Activated B cell treated with CpG ODN at 0.5 μM for 24 hours (primary cell): Measurements from ENCODE around the gene ENPP5. TPM values are rescaled to one million over a fixed set of nuclear protein-coding genes. Genes with fewer than 3 reads are reported as not detected.
A peak's percentile ranks its signal among the peaks of the same experiment; 100 is the strongest.
"Not testable (repeated sequence)": the region's sequence is repeated elsewhere in the genome, so short reads cannot be mapped to it uniquely, and the experiment has no call there.

ENCODE experiments used
- ATAC-seq: fragments of 200-7000 bp; cut with Tn5 transposase; one replicate; pipeline ENCODE4 v1.10.0; 2021; ENCODE audit warnings: low read depth, mild to moderate bottlenecking, moderate library complexity
- CTCF ChIA-PET: fragments of 350-600 bp; sonication (Branson Sonifier 250); formaldehyde crosslinking; loops from one replicate; lab custom pipeline; 2021; ENCODE audit warnings: antibody characterized with exemption; lab: Charles Lee
- POLR2A ChIA-PET: fragments of 350-600 bp; sonication (Branson Sonifier 250); formaldehyde crosslinking; loops from one replicate; lab custom pipeline; 2021; ENCODE audit warnings: antibody characterized with exemption; lab: Charles Lee
- DNase-seq: peaks from one replicate; pipeline ENCODE4 v3.0.0; 2022
- H3K27ac Mint-ChIP-seq: one replicate; pipeline ENCODE4 v1.8.0; 2020; ENCODE audit warnings: mixed read lengths
- H3K27me3 Mint-ChIP-seq: one replicate; pipeline ENCODE4 v1.8.0; 2021; ENCODE audit warnings: mixed read lengths
- H3K36me3 Mint-ChIP-seq: one replicate; pipeline ENCODE4 v1.8.0; 2021; ENCODE audit warnings: low read depth, mixed read lengths
- H3K4me1 Mint-ChIP-seq: one replicate; pipeline ENCODE4 v1.8.0; 2021; ENCODE audit warnings: mixed read lengths
- H3K4me3 Mint-ChIP-seq: one replicate; pipeline ENCODE4 v1.8.0; 2020; ENCODE audit warnings: mild to moderate bottlenecking, mixed read lengths
- H3K9me3 Mint-ChIP-seq: one replicate; pipeline ENCODE4 v1.8.0; 2020; ENCODE audit warnings: mixed read lengths
- intact Hi-C: fragments of 100-400 bp; cut with micrococcal nuclease; formaldehyde crosslinking; loops from one replicate; pipeline ENCODE4 v1.15.1; 2024
- total RNA-seq: library from RNA; stranded (reverse); gene quantifications from 2 replicates; pipeline ENCODE4 v1.2.3, GENCODE V29; 2022
- TF ChIP-seq, protein P1 (sequence below): fragments of 200-600 bp; IDR thresholded peaks from one replicate; pipeline ENCODE4 v1.8.0; 2022; ENCODE audit warnings: antibody characterized with exemption, mild to moderate bottlenecking

The ENPP5 gene
- total RNA-seq, 1 donor from 2014 or later: 0.71 TPM

DNA sequence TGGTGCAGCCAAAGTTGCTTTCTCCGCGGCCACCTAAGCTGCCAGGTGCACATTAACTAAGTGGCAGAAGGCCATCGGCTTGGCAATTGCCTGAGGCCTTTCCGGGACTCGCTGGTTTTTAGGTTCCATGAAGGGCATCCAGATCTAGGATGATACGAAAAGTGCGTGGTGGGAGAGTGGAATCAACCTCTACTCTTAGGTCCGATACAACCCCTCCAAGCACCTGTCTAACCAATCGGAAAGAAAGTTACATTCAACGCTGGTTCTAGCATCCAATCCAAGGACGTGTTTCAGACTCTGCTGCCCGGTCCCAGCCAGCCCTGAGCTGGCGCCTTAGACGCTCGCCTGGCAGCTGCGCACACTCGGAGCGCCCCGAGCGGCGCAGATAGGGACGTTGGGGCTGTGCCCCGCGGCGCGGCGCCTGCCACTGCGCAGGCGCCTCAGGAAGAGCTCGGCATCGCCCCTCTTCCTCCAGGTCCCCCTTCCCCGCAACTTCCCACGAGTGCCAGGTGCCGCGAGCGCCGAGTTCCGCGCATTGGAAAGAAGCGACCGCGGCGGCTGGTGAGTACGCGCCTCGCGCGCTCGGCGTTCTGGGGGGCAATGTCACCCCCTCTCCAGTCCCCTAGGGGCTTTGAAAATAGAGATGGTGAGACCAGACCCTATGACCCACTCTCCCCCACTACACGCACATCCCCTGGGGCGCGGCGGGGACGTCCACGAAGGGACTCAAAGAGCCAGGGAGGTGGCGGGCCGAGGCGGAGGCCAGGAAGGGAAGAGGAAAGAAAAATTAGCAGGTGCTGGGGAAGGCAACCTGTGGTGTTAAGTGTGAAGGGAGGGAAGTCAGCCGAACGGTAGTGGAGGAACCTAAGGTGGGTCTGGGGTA, 40.9 kb downstream of the ENPP5 start, which contains the start of gene ENPP4:
Gene ENPP4, plus strand, starts transcription at position 361 of the 883 bp plus-strand sequence. CDS start 9,595 bp downstream, outside the sequence.
- no peaks in the 10 kb centered on the region for H3K9me3 Mint-ChIP-seq
- H3K27ac Mint-ChIP-seq: peak within 1 kb of the TSS; percentile 87
- intact Hi-C loops: loop anchor here (1.0 to 5.0 kb wide), 10 partner anchors 8 to 1113 kb away; partner anchors contain the start of genes CYP39A1, ENPP5 and SLC25A27
- POLR2A ChIA-PET: interaction anchor here (0.5 to 3.6 kb wide), 13 partner anchors 9 to 1882 kb away, joined by 3 to 49 read pairs (median 4); partner anchors contain the start of genes CDC5L and SUPT3H
- CTCF ChIA-PET: interaction anchor here (1.1 to 2.4 kb wide), 4 partner anchors 9 to 281 kb away, joined by 4 to 17 read pairs (median 10); no protein-coding TSS in a partner anchor
- no peaks in the 10 kb centered on the region for H3K27me3 Mint-ChIP-seq
- DNase-seq (peak; percentile 76), ATAC-seq (peak; percentile 99)
- peaks cover 48% of the 10 kb centered on the region for H3K4me1 Mint-ChIP-seq
- TF ChIP-seq, protein P1, sequence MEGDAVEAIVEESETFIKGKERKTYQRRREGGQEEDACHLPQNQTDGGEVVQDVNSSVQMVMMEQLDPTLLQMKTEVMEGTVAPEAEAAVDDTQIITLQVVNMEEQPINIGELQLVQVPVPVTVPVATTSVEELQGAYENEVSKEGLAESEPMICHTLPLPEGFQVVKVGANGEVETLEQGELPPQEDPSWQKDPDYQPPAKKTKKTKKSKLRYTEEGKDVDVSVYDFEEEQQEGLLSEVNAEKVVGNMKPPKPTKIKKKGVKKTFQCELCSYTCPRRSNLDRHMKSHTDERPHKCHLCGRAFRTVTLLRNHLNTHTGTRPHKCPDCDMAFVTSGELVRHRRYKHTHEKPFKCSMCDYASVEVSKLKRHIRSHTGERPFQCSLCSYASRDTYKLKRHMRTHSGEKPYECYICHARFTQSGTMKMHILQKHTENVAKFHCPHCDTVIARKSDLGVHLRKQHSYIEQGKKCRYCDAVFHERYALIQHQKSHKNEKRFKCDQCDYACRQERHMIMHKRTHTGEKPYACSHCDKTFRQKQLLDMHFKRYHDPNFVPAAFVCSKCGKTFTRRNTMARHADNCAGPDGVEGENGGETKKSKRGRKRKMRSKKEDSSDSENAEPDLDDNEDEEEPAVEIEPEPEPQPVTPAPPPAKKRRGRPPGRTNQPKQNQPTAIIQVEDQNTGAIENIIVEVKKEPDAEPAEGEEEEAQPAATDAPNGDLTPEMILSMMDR: no peak
- peak within 1 kb of the TSS; percentile 95 for H3K4me3 Mint-ChIP-seq
- H3K36me3 Mint-ChIP-seq: peaks cover 12% of the 10 kb centered on the region

DNA sequence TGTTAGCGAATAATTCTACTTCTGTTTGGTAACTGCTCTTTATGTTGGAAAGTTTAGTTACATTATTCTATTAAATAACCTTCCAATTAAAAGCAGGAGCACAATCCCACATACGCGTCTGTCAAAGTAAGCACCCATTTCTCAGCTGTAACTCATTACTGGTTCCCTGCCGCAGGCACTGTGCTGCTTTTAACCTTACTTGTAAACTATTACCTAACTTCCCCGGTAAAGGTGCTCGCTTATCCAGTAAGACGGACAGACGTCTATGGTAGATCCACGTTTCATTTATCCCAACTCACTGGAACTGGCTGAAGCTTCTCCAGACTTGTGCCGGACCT, 41.5 kb downstream of the ENPP5 start:
- TF ChIP-seq, protein P1: no peak
- peak overlapping the region; percentile 95 for H3K4me3 Mint-ChIP-seq
- ChIA-PET CTCF (interaction anchor here (1.1 to 2.4 kb wide), 4 partner anchors 10 to 281 kb away, joined by 4 to 17 read pairs (median 10); no protein-coding TSS in a partner anchor), POLR2A (interaction anchor here (0.5 to 3.6 kb wide), 7 partner anchors 9 to 1882 kb away, joined by 3 to 49 read pairs (median 6); partner anchors contain the start of genes CDC5L and SUPT3H)
- intact Hi-C loops: loop anchor here (1.0 to 5.0 kb wide), 6 partner anchors 38 to 750 kb away; partner anchors contain the start of genes CYP39A1, ENPP5 and SLC25A27
- DNase-seq (no peak), ATAC-seq (no peak)
- H3K27ac Mint-ChIP-seq: peak overlapping the region; percentile 87
- no peaks in the 10 kb centered on the region for H3K27me3 Mint-ChIP-seq
- H3K9me3 Mint-ChIP-seq: no peaks in the 10 kb centered on the region
- H3K36me3 Mint-ChIP-seq: peaks cover 11% of the 10 kb centered on the region
- peaks cover 45% of the 10 kb centered on the region for H3K4me1 Mint-ChIP-seq

DNA sequence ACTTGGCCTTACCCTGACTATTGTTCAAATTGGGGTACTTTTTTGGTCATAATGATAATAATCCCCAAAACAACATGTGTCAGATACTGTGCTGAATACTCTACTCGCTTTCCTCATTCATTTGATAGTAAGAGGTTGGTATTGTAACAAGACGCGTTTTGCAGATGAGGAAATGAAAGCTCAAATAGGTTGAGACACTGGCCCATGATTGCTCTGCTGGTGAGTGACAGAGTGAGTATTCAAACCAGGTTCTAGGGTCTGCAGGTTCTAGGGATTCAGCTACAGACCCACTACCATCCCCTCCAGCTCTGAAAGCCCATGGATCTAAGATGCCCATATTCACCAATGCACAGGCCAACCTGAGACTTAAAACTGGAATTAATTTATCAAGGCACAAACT, 42.3 kb downstream of the ENPP5 start:
- DNase-seq (no peak), ATAC-seq (no peak)
- Mint-ChIP-seq H3K4me1 (peaks cover 40% of the 10 kb centered on the region), H3K27me3 (no peaks in the 10 kb centered on the region), H3K9me3 (no peaks in the 10 kb centered on the region), H3K36me3 (peaks cover 10% of the 10 kb centered on the region), H3K4me3 (peak overlapping the region; percentile 95), H3K27ac (peak overlapping the region; percentile 74)
- TF ChIP-seq, protein P1: no peak
- intact Hi-C loops: loop anchor here (2.0 to 5.0 kb wide), 5 partner anchors 38 to 750 kb away; partner anchors contain the start of genes CYP39A1, ENPP5 and SLC25A27
- ChIA-PET CTCF (interaction anchor here (1.0 to 2.4 kb wide), 4 partner anchors 38 to 282 kb away, joined by 3 to 17 read pairs (median 10); no protein-coding TSS in a partner anchor), POLR2A (interaction anchor here (0.6 to 3.6 kb wide), 3 partner anchors 76 to 96 kb away, joined by 3 to 49 read pairs (median 3); no protein-coding TSS in a partner anchor)

DNA sequence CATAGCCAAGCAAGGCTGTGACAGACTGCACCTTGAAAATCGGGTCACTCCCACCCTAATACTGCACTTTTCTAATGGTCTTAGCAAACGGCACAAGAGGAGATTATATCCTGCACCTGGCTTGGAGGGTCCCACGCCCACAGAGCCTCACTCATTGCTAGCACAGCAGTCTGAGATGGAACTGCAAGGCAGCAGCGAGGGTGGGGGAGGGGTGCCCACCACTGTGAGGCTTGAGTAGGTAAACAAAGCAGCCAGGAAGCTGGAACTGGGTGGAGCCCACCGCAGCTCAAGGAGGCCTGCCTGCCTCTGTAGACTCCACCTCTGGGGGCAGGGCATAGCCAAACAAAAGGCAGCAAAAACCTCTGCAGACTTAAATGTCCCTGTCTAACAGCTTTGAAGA, 51.1 kb downstream of the ENPP5 start:
- H3K27ac Mint-ChIP-seq, CTCF ChIA-PET, intact Hi-C loops: not testable (repeated sequence)

DNA sequence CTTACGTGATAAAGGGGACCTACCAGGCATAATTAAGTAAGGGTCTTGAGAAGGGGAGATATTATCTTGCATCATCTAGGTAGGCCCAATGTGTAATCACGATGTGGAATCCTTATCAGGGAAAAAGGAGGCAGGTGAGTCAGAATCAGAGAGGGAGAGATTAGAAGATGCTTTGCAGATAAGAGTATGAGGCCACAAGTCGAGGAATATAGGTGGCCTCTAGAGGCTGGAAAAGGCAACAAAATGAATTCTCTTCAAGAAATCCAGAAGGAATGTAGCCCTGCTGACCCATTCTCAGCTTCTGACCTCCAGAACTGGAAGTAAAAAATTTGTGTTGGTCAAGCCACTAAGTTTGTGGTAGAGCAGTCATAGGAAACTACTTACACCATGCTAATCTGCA, 51.9 kb downstream of the ENPP5 start:
- H3K4me3 Mint-ChIP-seq: no peak overlapping the region
- peaks cover 7% of the 10 kb centered on the region for H3K36me3 Mint-ChIP-seq
- ChIA-PET POLR2A (no interaction called here), CTCF (interaction anchor here (0.6 kb wide), 1 partner anchor 28 kb away, joined by 3 read pairs; no protein-coding TSS in a partner anchor)
- TF ChIP-seq, protein P1: no peak
- intact Hi-C loops: no loop called here
- H3K27ac Mint-ChIP-seq: no peak overlapping the region
- DNase-seq (no peak), ATAC-seq (no peak)
- peaks cover 24% of the 10 kb centered on the region for H3K4me1 Mint-ChIP-seq
- H3K27me3 Mint-ChIP-seq: no peaks in the 10 kb centered on the region
- peaks cover 3% of the 10 kb centered on the region for H3K9me3 Mint-ChIP-seq

More for the DNA sequence above, 51.1 kb downstream of the ENPP5 start:
- H3K36me3 Mint-ChIP-seq, ATAC-seq, DNase-seq, H3K4me3 Mint-ChIP-seq, H3K9me3 Mint-ChIP-seq, H3K27me3 Mint-ChIP-seq, POLR2A ChIA-PET: not testable (repeated sequence)
- H3K4me1 Mint-ChIP-seq: peaks cover 24% of the 10 kb centered on the region
